ENCODE data around the gene POLN. TPM values are rescaled to one million over a fixed set of nuclear protein-coding genes. Genes with fewer than 3 reads are reported as not detected.

The POLN gene
- total and polyA plus RNA-seq, 2 of the 4 experiments (the other 2 are of a cell fraction), result 0.63 to 0.72 TPM

GRCh38 chr4:2092669-2093053 lies 149.3 kb downstream of the POLN start (continued):
- TF ChIP-seq CHD1 (IDR thresholded peaks at IDR 0.05; ENCODE audit: low read depth, low read length) (no peak), BHLHE40 (IDR thresholded peaks at IDR 0.05; ENCODE audit: low read depth, low read length) (no peak)

DNA sequence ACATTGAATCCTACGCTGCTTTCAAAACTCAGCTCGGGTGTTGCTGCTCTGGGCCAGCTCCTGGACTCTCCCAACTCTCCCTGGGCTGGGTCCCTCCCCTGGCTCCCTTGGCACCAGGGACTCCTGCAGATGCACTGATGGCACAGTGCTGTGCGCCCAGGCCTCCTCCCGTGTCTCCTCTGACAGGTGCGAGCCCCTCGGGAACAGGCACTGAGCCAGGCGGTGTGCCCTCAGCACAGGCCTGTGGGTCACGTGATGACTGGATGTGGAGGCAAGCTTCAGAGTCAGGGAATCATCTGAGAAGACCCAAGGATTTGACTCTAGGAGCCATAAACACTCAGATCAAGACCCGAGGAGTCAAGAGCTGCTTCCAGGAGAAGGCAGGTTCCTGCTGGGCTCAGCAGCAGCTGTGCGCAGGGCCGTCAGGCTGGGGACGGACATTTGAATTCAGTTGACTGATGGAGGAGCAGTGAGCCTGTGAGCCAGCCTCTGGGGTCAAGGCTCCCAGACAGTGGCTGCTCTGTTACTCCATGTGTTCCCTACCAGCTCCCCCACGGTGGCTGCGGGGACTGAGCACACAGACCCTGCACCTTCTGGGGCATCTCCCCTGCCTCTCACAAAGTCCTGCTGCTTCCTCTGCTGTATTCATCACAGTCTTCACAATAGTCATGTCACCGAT lies 149.8 kb downstream of the POLN start:
- H3K56ac ChIP-seq (ENCODE audit: extremely low read depth, insufficient read depth, low read length), result no peak overlapping the region
- in situ Hi-C loops (cut with MboI; ENCODE audit: low sequenced_read_pairs) (no loop called here), intact Hi-C loops (cut with micrococcal nuclease) (no loop called here), dilution Hi-C loops (cut with HindIII; ENCODE audit: low sequenced_read_pairs, unreplicated experiment) (no loop called here)
- H2BK15ac ChIP-seq (ENCODE audit: low read depth, low read length), result no peak overlapping the region
- H3K27ac ChIP-seq (ENCODE audit: insufficient read depth, low read length), result no peak overlapping the region
- no peaks in the 10 kb centered on the region for H3K36me3 ChIP-seq (ENCODE audit: control insufficient read depth, insufficient read depth, low read length)
- H3K18ac ChIP-seq (ENCODE audit: low read depth, low read length), result no peak overlapping the region
- ChIA-PET POLR2A (ENCODE audit: unreplicated experiment) (no interaction called here), CTCF (no interaction called here)
- H3K4me1 ChIP-seq (ENCODE audit: control insufficient read depth, insufficient read depth, low read length), result 0 out of 2 replicates have a peak, but pooled peaks cover 1% of the 10 kb centered on the region
- no peaks in the 10 kb centered on the region for H3K9me1 ChIP-seq (ENCODE audit: insufficient read depth, low read length)
- 67% methylated on average over 6 of the region's 15 CpGs; no CpG with 5 or more reads in 1 of the 2 experiments for WGBS, 2 experiments (ENCODE audit: extremely low coverage in 2 of 2, insufficient read length in 1 of 2)
- peaks cover 25% of the 10 kb centered on the region for H3K27me3 ChIP-seq (ENCODE audit: control insufficient read depth, insufficient read depth, low read length)
- no peak overlapping the region for H4K5ac ChIP-seq (ENCODE audit: low read depth, low read length)
- no peak overlapping the region for H2BK5ac ChIP-seq (ENCODE audit: low read depth, low read length, poor library complexity, severe bottlenecking)
- H2AFZ ChIP-seq (replicated peaks; ENCODE audit: low read length, poor library complexity), result no peak overlapping the region
- no peak overlapping the region for H2AK5ac ChIP-seq (ENCODE audit: low read depth, low read length)
- H3K9ac ChIP-seq (ENCODE audit: low read depth, low read length), result no peak overlapping the region
- no peak overlapping the region for H4K8ac ChIP-seq (ENCODE audit: low read depth in 2 of 2, low read length in 2 of 2)
- no peak overlapping the region for H2BK20ac ChIP-seq (ENCODE audit: low read depth, low read length)
- H4K91ac ChIP-seq (ENCODE audit: insufficient read depth, low read depth, low read length), result no peak overlapping the region
- H2AK9ac ChIP-seq (replicated peaks; ENCODE audit: low read depth, low read length, poor library complexity), result no peak overlapping the region
- H3K9me3 ChIP-seq (ENCODE audit: control insufficient read depth, insufficient read depth, low read length), result peaks cover 12% of the 10 kb centered on the region
- H4K20me1 ChIP-seq (ENCODE audit: insufficient read depth, low read length), result no peaks in the 10 kb centered on the region
- H3K4me2 ChIP-seq (ENCODE audit: low read depth, low read length), result no peak overlapping the region
- no peak overlapping the region for H3K14ac ChIP-seq (replicated peaks; ENCODE audit: low read depth, low read length)
- H3K23ac ChIP-seq (ENCODE audit: low read depth, low read length), result no peak overlapping the region
- no peaks in the 10 kb centered on the region for H3K79me1 ChIP-seq (ENCODE audit: low read depth in 1 of 2, low read length in 2 of 2)
- no TSS peak for BruUV-seq (replicated peaks)
- H2BK120ac ChIP-seq (ENCODE audit: low read depth, low read length), result no peak overlapping the region
- DNase-seq (no peak), ATAC-seq (ENCODE audit: low read depth) (no peak)
- H3K4me3 ChIP-seq (ENCODE audit: insufficient read depth, low read depth, low read length), result no peak overlapping the region
- H3K4ac ChIP-seq (ENCODE audit: low read depth, low read length), result no peak overlapping the region
- no peak for TF ChIP-seq MXI1 (IDR thresholded peaks at IDR 0.05; ENCODE audit: borderline replicate concordance, low read depth, low read length)
- TF ChIP-seq CHD1 (IDR thresholded peaks at IDR 0.05; ENCODE audit: low read depth, low read length), result no peak
- no peak for TF ChIP-seq NFE2L2 (IDR thresholded peaks at IDR 0.05; ENCODE audit: low read depth, low read length)
- TF ChIP-seq FOS (IDR thresholded peaks at IDR 0.05; ENCODE audit: low read depth, low read length), result no peak
- no peak for TF ChIP-seq BHLHE40 (IDR thresholded peaks at IDR 0.05; ENCODE audit: low read depth, low read length)
- no peak for TF ChIP-seq RAD21 (IDR thresholded peaks at IDR 0.05; ENCODE audit: low read length)
- TF ChIP-seq MAZ (IDR thresholded peaks at IDR 0.05; ENCODE audit: borderline replicate concordance, low read depth, low read length), result no peak
- no peak for TF ChIP-seq RCOR1 (IDR thresholded peaks at IDR 0.05; ENCODE audit: insufficient replicate concordance, low read length)
- TF ChIP-seq CEBPB (IDR thresholded peaks at IDR 0.05; ENCODE audit: low read depth, low read length), result no peak
- TF ChIP-seq SMC3 (IDR thresholded peaks at IDR 0.05; ENCODE audit: low read depth, low read length), result no peak
- no peak for TF ChIP-seq POLR2A (IDR thresholded peaks at IDR 0.05; ENCODE audit: low read depth, low read length)
- TF ChIP-seq USF2 (IDR thresholded peaks at IDR 0.05; ENCODE audit: low read depth, low read length), result no peak
- TF ChIP-seq, protein P1, sequence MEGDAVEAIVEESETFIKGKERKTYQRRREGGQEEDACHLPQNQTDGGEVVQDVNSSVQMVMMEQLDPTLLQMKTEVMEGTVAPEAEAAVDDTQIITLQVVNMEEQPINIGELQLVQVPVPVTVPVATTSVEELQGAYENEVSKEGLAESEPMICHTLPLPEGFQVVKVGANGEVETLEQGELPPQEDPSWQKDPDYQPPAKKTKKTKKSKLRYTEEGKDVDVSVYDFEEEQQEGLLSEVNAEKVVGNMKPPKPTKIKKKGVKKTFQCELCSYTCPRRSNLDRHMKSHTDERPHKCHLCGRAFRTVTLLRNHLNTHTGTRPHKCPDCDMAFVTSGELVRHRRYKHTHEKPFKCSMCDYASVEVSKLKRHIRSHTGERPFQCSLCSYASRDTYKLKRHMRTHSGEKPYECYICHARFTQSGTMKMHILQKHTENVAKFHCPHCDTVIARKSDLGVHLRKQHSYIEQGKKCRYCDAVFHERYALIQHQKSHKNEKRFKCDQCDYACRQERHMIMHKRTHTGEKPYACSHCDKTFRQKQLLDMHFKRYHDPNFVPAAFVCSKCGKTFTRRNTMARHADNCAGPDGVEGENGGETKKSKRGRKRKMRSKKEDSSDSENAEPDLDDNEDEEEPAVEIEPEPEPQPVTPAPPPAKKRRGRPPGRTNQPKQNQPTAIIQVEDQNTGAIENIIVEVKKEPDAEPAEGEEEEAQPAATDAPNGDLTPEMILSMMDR (conservative IDR thresholded peaks at IDR 0.05; ENCODE audit: low read depth, low read length), result no peak
- no peak for TF ChIP-seq MAFK (IDR thresholded peaks at IDR 0.05; ENCODE audit: low read depth, low read length)
- TF ChIP-seq RFX5 (IDR thresholded peaks at IDR 0.05; ENCODE audit: low read depth, low read length), result no peak

Data from IMR-90 (cell line).